ENCODE measurements around the gene OSBPL1A. TPM values are rescaled to one million over a fixed set of nuclear protein-coding genes. Genes with fewer than 3 reads are reported as not detected.

OSBPL1A gene
- total and polyA plus RNA-seq, 10 of the 15 experiments (the other 5 are each of a cell fraction or from before 2014, with no cell fraction given) = 0.02 to 0.83 (median 0.11) TPM; not detected in 6

GRCh38 chr18:24403076-24403475 lies 5.5 kb upstream of the OSBPL1A start:
- Histone ChIP-seq H4K20me1 (ENCODE audit: control insufficient read depth, insufficient read depth) (no peaks in the 10 kb centered on the region), H3K9me3 (replicated peaks; ENCODE audit: control insufficient read depth, insufficient read depth, low read length) (no peaks in the 10 kb centered on the region), H3K27me3 (replicated peaks in 1 of 2; ENCODE audit: control insufficient read depth in 2 of 2, insufficient read depth in 2 of 2, low read length in 1 of 2) (peaks cover 0 to 4% of the 10 kb centered on the region in 2 experiments; a peak in 2 of 4 replicates), H3K4me1 (ENCODE audit: control insufficient read depth, insufficient read depth, low read length) (no peaks in the 10 kb centered on the region), H3K36me3 (ENCODE audit: control insufficient read depth in 2 of 2, insufficient read depth in 2 of 2, low read length in 1 of 2) (no peaks in the 10 kb centered on the region), H3K27ac (ENCODE audit: control insufficient read depth, insufficient read depth) (no peak overlapping the region), H3K79me2 (ENCODE audit: control insufficient read depth, insufficient read depth, low read length) (no peaks in the 10 kb centered on the region), H3K4me3 (no peak overlapping the region), H3K4me2 (ENCODE audit: control insufficient read depth, insufficient read depth) (no peak overlapping the region), H2AFZ (ENCODE audit: control insufficient read depth, low read depth, low read length) (no peak overlapping the region), H3K9ac (ENCODE audit: control insufficient read depth, insufficient read depth, low read length) (no peak overlapping the region)
- SMC1A ChIA-PET (ENCODE audit: uncharacterized antibody, unreplicated experiment) = no interaction called here
- POLR2A ChIA-PET = no interaction called here
- BruUV-seq (replicated peaks) = no TSS peak
- in situ Hi-C loops (cut with MboI) = no loop called here
- ATAC-seq = no peak
- CTCF ChIA-PET = interaction anchor here (0.7 kb wide), 1 partner anchor 86 kb away, joined by 3 read pairs; no protein-coding TSS in a partner anchor
- FAIRE-seq = no peak
- WGBS (ENCODE audit: insufficient coverage, insufficient replicate concordance, low lambda C conversion rate, missing lambda C conversion rate) = 91% methylated on average over 4 of the region's 5 CpGs
- intact Hi-C loops (cut with micrococcal nuclease; ENCODE audit: unreplicated experiment) = no loop called here
- no peak for DNase-seq (ENCODE audit: low read depth, low spot score)
- RAD21 ChIA-PET (ENCODE audit: unreplicated experiment) = no interaction called here
- TF ChIP-seq USF2 (IDR thresholded peaks at IDR 0.05; ENCODE audit: borderline replicate concordance, low read depth, low read length) = no peak
- no peak for TF ChIP-seq E2F4 (IDR thresholded peaks at IDR 0.05; ENCODE audit: low read depth, low read length)
- TF ChIP-seq, protein P1, sequence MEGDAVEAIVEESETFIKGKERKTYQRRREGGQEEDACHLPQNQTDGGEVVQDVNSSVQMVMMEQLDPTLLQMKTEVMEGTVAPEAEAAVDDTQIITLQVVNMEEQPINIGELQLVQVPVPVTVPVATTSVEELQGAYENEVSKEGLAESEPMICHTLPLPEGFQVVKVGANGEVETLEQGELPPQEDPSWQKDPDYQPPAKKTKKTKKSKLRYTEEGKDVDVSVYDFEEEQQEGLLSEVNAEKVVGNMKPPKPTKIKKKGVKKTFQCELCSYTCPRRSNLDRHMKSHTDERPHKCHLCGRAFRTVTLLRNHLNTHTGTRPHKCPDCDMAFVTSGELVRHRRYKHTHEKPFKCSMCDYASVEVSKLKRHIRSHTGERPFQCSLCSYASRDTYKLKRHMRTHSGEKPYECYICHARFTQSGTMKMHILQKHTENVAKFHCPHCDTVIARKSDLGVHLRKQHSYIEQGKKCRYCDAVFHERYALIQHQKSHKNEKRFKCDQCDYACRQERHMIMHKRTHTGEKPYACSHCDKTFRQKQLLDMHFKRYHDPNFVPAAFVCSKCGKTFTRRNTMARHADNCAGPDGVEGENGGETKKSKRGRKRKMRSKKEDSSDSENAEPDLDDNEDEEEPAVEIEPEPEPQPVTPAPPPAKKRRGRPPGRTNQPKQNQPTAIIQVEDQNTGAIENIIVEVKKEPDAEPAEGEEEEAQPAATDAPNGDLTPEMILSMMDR (IDR thresholded peaks at IDR 0.05 in 2 of 3, conservative IDR thresholded peaks at IDR 0.05 in 1 of 3; ENCODE audit: control insufficient read depth in 2 of 3, extremely low read depth in 1 of 3, insufficient read depth in 1 of 3, low read depth in 3 of 3, low read length in 3 of 3) = no peak
- no peak for TF ChIP-seq KAT2A (conservative IDR thresholded peaks at IDR 0.05; ENCODE audit: control insufficient read depth, low read depth, low read length)
- TF ChIP-seq RAD51 (IDR thresholded peaks at IDR 0.05) = no peak
- TF ChIP-seq, protein P2, sequence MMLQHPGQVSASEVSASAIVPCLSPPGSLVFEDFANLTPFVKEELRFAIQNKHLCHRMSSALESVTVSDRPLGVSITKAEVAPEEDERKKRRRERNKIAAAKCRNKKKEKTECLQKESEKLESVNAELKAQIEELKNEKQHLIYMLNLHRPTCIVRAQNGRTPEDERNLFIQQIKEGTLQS (IDR thresholded peaks at IDR 0.05; ENCODE audit: borderline replicate concordance, extremely low read depth, low read depth, low read length) = no peak
- no peak for TF ChIP-seq CUX1 (IDR thresholded peaks at IDR 0.05; ENCODE audit: insufficient replicate concordance, low read depth, low read length)
- TF ChIP-seq GATAD2B (conservative IDR thresholded peaks at IDR 0.05; ENCODE audit: low read depth) = no peak
- TF ChIP-seq MYB (IDR thresholded peaks at IDR 0.05; ENCODE audit: borderline replicate concordance, low read depth, low read length) = no peak
- no peak for TF ChIP-seq BCL3 (IDR thresholded peaks at IDR 0.05; ENCODE audit: borderline replicate concordance, insufficient read depth, low read depth, low read length, poor library complexity, severe bottlenecking)
- TF ChIP-seq TBL1XR1 (IDR thresholded peaks at IDR 0.05; ENCODE audit: low read depth, low read length) = no peak
- no peak for TF ChIP-seq IKZF1 (conservative IDR thresholded peaks at IDR 0.05)
